Smooth muscle cell (in vitro differentiated cells): Measurements from ENCODE around the gene TMEM273. TPM values are rescaled to one million over a fixed set of nuclear protein-coding genes. Genes with fewer than 3 reads are reported as not detected.

Experiments used
- DNase-seq: peaks from one replicate; lab custom pipeline; 2025; ENCODE audit not compliant: unreplicated experiment; lab: John Stamatoyannopoulos, UW
- H2AFZ ChIP-seq: fragments of 200-600 bp; sonication (generic); 2 replicates; pipeline ENCODE4 v1.6.0; 2016; ENCODE audit warnings: antibody characterized with exemption, low read depth, mild to moderate bottlenecking
- H3F3A ChIP-seq: fragments of 200-600 bp; sonication (generic); 2 replicates; pipeline ENCODE4 v1.6.0; 2017; ENCODE audit warnings: antibody characterized with exemption, low read depth
- H3K27ac ChIP-seq: fragments of 200-600 bp; sonication (generic); 2 replicates; pipeline ENCODE4 v1.5.1; 2016; ENCODE audit warnings: low read depth, mild to moderate bottlenecking
- H3K27me3 ChIP-seq: fragments of 200-600 bp; sonication (generic); 2 replicates; pipeline ENCODE4 v1.6.1; 2016; ENCODE audit warnings: low read depth, mild to moderate bottlenecking
- H3K36me3 ChIP-seq: fragments of 200-600 bp; sonication (generic); 2 replicates; pipeline ENCODE4 v1.5.1; 2016; ENCODE audit warnings: low read depth
- H3K4me1 ChIP-seq: fragments of 200-600 bp; sonication (generic); 2 replicates; pipeline ENCODE4 v1.5.1; 2016; ENCODE audit warnings: low read depth
- H3K4me2 ChIP-seq: fragments of 200-600 bp; sonication (generic); 2 replicates; pipeline ENCODE4 v1.6.0; 2016; ENCODE audit warnings: mild to moderate bottlenecking
- H3K4me3 ChIP-seq: fragments of 200-600 bp; sonication (generic); 2 replicates; pipeline ENCODE4 v1.5.1; 2016; ENCODE audit warnings: mild to moderate bottlenecking
- H3K79me2 ChIP-seq: fragments of 200-600 bp; sonication (generic); 2 replicates; pipeline ENCODE4 v1.6.0; 2016; ENCODE audit warnings: low read depth, mild to moderate bottlenecking
- H3K9ac ChIP-seq: fragments of 200-600 bp; sonication (generic); 2 replicates; pipeline ENCODE4 v1.6.0; 2016; ENCODE audit warnings: low read depth
- H3K9me3 ChIP-seq: fragments of 200-600 bp; sonication (generic); replicated peaks from 2 replicates; pipeline ENCODE4 v1.5.1; 2016; ENCODE audit warnings: low read depth
- H4K20me1 ChIP-seq: fragments of 200-600 bp; sonication (generic); 2 replicates; pipeline ENCODE4 v1.6.0; 2016; ENCODE audit warnings: low read depth
- CTCF ChIP-seq: fragments of 200-600 bp; sonication (generic); IDR thresholded peaks from 2 replicates; pipeline ENCODE4 v1.5.1; 2017; ENCODE audit warnings: borderline replicate concordance, mild to moderate bottlenecking, antibody characterized with exemption; ENCODE audit not compliant: insufficient read depth, poor library complexity, severe bottlenecking
- WGBS: methylation state at CpG from one replicate; pipeline ENCODE4 v1.1.7; 2016; ENCODE audit warnings: low lambda C conversion rate; 5-methylcytosine and 5-hydroxymethylcytosine counted together
- polyA plus RNA-seq: library from polyadenylated mRNA; unstranded; fragments of >200 nt; fragmentation: Nextera tagmentation; extraction: Ambion mirVana; gene quantifications from 2 replicates; pipeline ENCODE4 v1.2.1, GENCODE V29; 2016
- total RNA-seq: library from RNA; depleted of rRNA; stranded (reverse); fragments of >200 nt; gene quantifications from 2 replicates; pipeline ENCODE4 v1.2.3, GENCODE V29; 2014

Gene TMEM273
- total and polyA plus RNA-seq, 2 experiments from 2014 or later = 0.09 TPM; not detected in 1

DNA sequence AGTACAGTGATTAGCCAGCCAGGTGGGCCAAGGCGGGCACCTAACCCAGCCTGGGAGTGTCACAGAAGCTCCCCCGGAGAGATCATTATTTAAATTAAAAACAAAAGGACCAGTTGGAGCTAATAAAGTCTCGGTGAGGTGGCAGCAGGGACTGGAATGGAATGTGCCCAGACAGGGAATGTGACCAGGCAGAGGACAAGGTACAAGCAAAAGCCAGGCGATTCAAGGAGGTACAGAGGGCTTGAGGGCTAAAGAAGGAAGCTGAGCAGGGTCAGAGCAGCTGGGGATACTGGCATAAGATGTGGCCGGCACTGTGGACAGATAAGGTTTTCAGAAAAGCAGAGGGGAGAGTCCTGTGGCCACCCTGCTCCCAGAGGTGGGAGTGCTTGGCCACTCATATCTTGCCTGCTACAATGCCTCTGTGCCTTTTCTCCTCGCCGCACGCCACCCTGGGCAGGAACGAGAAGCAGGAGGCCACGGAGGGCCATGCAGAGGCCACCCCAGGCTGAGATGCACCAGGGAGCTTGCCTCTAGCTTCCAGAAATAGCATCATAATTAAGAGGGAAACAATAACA is 13.2 kb downstream of the TMEM273 start:
- no peak for TF ChIP-seq CTCF
- H3K27ac ChIP-seq = no peak overlapping the region
- no peak for DNase-seq
- WGBS = 88% methylated on average over 10 of the region's 10 CpGs
- no peak overlapping the region for H3K9ac ChIP-seq
- H4K20me1 ChIP-seq = no peaks in the 10 kb centered on the region
- peaks cover 5% of the 10 kb centered on the region for H3F3A ChIP-seq
- no peaks in the 10 kb centered on the region for H3K79me2 ChIP-seq
- no peaks in the 10 kb centered on the region for H3K36me3 ChIP-seq
- no peak overlapping the region for H3K4me3 ChIP-seq
- no peak overlapping the region for H2AFZ ChIP-seq
- H3K4me1 ChIP-seq = peaks cover 4% of the 10 kb centered on the region
- H3K9me3 ChIP-seq = no peaks in the 10 kb centered on the region
- no peak overlapping the region for H3K4me2 ChIP-seq
- no peaks in the 10 kb centered on the region for H3K27me3 ChIP-seq

DNA sequence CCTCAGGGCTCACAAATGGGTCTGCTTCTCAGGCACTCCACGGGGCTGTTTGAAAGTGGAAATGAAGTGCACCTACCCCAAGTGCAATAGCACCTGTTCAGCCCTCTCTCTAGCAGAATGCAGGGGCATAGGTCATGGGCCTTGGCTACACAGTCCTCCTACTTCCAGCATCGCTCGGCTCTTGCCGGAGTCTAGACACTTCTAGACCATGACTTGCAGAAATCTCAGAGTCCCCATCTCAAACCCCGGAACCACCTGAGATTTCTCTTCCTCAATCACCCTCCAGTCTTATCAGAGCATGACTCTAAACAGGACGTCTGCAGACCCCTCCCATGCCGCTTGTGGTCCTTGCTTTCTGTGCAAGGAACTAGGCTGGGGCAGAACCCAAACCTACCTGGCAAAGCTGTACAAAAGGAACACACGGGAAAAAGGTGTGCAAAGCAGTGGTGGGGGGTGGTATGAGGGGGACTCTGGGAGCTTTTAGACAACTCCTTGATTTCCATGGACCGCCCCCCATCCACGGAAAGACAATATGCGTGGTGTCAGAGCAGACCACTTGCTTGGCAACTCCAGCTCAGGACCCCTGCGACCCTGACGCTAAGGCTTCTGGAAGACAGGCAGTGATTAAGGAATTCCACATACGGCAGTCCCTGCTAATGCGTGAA is 13.8 kb downstream of the TMEM273 start:
- WGBS = 80% methylated on average over 15 of the region's 15 CpGs
- Histone ChIP-seq H2AFZ (no peak overlapping the region), H3K79me2 (no peaks in the 10 kb centered on the region), H3K27ac (no peak overlapping the region), H3K36me3 (no peaks in the 10 kb centered on the region), H3K4me3 (no peak overlapping the region), H3K4me1 (peaks cover 4% of the 10 kb centered on the region), H3K4me2 (no peak overlapping the region), H3F3A (peaks cover 5% of the 10 kb centered on the region), H3K9ac (no peak overlapping the region), H4K20me1 (no peaks in the 10 kb centered on the region), H3K27me3 (no peaks in the 10 kb centered on the region), H3K9me3 (no peaks in the 10 kb centered on the region)
- no peak for DNase-seq
- TF ChIP-seq CTCF = no peak

DNA sequence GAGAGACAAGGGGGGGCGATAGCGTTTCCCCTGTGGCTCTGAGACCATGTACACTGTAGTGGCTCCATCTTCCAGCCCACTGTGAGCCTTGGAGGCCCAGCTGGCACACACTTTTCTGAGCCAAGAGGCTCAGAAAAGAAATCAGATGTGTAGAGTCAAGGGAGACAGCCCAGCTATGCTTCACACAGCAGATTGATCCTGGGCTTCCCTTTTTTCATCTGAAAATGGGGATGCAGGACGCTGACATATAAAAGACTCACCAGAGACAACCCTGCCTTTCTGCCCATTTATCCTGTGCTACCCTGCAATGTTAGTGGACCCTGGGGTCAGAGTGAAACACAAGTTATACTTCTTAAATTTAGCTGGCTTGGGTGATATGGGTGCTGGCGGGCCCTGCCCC is 14.3 kb downstream of the TMEM273 start:
- TF ChIP-seq CTCF = no peak
- H3K27ac ChIP-seq = no peak overlapping the region
- DNase-seq = no peak
- H3K9me3 ChIP-seq = no peaks in the 10 kb centered on the region
- H3K4me2 ChIP-seq = no peak overlapping the region
- H2AFZ ChIP-seq = no peak overlapping the region
- 66% methylated on average over 4 of the region's 4 CpGs for WGBS
- no peak overlapping the region for H3K4me3 ChIP-seq
- H3K36me3 ChIP-seq = no peaks in the 10 kb centered on the region
- peaks cover 4% of the 10 kb centered on the region for H3K4me1 ChIP-seq
- H3K79me2 ChIP-seq = no peaks in the 10 kb centered on the region
- peaks cover 5% of the 10 kb centered on the region for H3F3A ChIP-seq
- no peaks in the 10 kb centered on the region for H3K27me3 ChIP-seq
- H3K9ac ChIP-seq = no peak overlapping the region
- no peaks in the 10 kb centered on the region for H4K20me1 ChIP-seq
